AG04449 (cell line): ENCODE measurements around the gene RPL15.

Source experiments
- CTCF ChIA-PET: fragments of 350-600 bp; formaldehyde crosslinking; extraction: SDS; loops from one replicate; lab custom pipeline; 2021; ENCODE audit warnings: antibody characterized with exemption; lab: Yijun Ruan, JAX
- POLR2A ChIA-PET: fragments of 400-600, 350-600 bp; formaldehyde crosslinking; extraction: SDS; loops from one replicate; lab custom pipeline; 2020; ENCODE audit warnings: antibody characterized with exemption, inconsistent platforms; lab: Yijun Ruan, JAX
- DNase-seq: peaks from one replicate; pipeline ENCODE4 v3.0.0-alpha.2; 2010; ENCODE audit warnings: low read depth, low spot score
- H3K4me3 ChIP-seq: 2 replicates; pipeline ENCODE4 v1.5.1; 2011; ENCODE audit warnings: low read depth, mild to moderate bottlenecking, control low read depth, low read length
- TF ChIP-seq, protein P1 (sequence below): IDR thresholded peaks from one replicate; pipeline ENCODE4 v1.5.1; 2011; ENCODE audit warnings: mild to moderate bottlenecking, moderate library complexity, low read length, control low read depth, inconsistent platforms; ENCODE audit not compliant: insufficient read depth; ENCODE audit errors: missing control alignments

The RPL15 gene

DNA sequence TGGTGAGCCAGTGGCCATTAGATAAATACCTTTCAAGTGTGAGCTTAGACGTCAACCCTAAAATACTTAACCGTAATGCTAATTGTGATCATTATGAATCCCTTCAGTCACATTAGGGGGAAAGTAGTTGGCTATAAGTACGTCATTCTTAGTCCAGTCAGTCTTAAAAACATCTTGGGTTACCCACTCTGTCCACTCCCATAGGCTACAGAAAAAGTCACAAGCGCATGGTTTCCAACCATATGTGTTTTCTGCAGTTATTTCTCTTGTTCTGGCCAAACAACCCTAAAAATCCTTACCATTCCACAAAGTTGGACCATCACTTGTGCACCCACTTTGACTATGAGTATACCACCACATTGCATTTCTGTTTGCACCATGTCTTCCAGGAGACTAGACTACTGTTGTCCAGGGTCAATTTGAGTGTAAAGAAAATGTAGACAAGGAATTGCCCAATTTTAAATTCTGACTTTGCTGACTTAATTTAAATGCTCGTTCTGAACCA lies 3.3 kb downstream of the RPL15 start:
- H3K4me3 ChIP-seq: no peak overlapping the region
- TF ChIP-seq, protein P1, sequence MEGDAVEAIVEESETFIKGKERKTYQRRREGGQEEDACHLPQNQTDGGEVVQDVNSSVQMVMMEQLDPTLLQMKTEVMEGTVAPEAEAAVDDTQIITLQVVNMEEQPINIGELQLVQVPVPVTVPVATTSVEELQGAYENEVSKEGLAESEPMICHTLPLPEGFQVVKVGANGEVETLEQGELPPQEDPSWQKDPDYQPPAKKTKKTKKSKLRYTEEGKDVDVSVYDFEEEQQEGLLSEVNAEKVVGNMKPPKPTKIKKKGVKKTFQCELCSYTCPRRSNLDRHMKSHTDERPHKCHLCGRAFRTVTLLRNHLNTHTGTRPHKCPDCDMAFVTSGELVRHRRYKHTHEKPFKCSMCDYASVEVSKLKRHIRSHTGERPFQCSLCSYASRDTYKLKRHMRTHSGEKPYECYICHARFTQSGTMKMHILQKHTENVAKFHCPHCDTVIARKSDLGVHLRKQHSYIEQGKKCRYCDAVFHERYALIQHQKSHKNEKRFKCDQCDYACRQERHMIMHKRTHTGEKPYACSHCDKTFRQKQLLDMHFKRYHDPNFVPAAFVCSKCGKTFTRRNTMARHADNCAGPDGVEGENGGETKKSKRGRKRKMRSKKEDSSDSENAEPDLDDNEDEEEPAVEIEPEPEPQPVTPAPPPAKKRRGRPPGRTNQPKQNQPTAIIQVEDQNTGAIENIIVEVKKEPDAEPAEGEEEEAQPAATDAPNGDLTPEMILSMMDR: no peak
- no peak for DNase-seq
- CTCF ChIA-PET: no interaction called here
- POLR2A ChIA-PET: no interaction called here

- DNase-seq: no peak
- no peak overlapping the region for H3K4me3 ChIP-seq
- ChIA-PET CTCF (no interaction called here), POLR2A (interaction anchor here (0.7 kb wide), 1 partner anchor 293 kb away, joined by 3 read pairs; no protein-coding TSS in a partner anchor)
- TF ChIP-seq, protein P1: no peak
Observed at GRCh38 chr3:23921052-23921511, 4.2 kb downstream of the RPL15 start.

DNA sequence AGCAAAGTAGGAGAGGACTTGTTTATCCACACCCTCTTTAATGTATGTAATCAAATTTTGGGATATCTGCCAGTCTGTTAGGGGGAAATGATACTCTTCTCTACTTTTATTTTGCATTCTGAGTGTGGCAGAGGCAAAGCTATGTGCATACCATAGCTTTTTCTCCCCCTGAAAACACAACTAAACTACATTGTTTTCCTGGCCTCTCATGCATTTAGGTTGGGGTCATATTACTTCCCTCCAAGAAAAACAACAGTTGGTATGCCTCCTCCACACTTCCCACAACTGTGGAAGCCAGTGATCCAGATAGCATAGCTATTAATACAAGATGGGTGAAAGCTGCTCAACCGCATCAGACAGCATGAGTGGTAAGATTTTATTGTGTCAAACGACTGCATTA lies 6.9 kb downstream of the RPL15 start:
- CTCF ChIA-PET: interaction anchor here (1.1 to 1.4 kb wide), 2 partner anchors 16 to 34 kb away, joined by 3 to 4 read pairs; no protein-coding TSS in a partner anchor
- TF ChIP-seq, protein P1: no peak
- peak; percentile 73 for DNase-seq
- POLR2A ChIA-PET: interaction anchor here (0.6 kb wide), 1 partner anchor 213 kb away, joined by 4 read pairs; no protein-coding TSS in a partner anchor
- H3K4me3 ChIP-seq: no peak overlapping the region

DNA sequence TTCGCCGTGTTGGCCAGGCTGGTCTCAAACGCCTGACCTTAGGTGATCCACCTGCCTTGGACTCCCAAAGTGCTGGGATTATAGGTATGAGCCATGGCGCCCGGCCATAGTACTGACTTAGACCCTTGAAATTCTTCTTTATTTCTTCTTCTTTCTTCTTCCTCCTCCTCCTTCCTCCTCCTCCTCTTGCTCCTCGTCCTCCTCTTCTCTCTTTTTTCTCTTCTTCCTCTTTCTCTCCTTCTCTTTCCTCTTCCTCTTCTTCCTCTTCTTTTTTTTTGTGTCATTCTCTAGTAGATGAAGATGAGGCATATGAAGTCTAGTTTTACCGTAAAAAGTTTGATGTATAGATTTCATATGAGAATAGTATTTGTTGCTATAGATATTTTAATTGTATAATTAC lies 9.3 kb downstream of the RPL15 start:
- no peak for DNase-seq
- CTCF ChIA-PET: interaction anchor here (1.1 kb wide), 1 partner anchor 71 kb away, joined by 5 read pairs; no protein-coding TSS in a partner anchor
- TF ChIP-seq, protein P1: no peak
- POLR2A ChIA-PET: interaction anchor here (3.8 kb wide), 1 partner anchor 9 kb away, joined by 30 read pairs; the partner anchor contains the start of genes NKIRAS1 and RPL15
- H3K4me3 ChIP-seq: no peak overlapping the region

- ChIA-PET CTCF (interaction anchor here (1.1 kb wide), 1 partner anchor 70 kb away, joined by 5 read pairs; no protein-coding TSS in a partner anchor), POLR2A (interaction anchor here (3.8 kb wide), 1 partner anchor 10 kb away, joined by 30 read pairs; the partner anchor contains the start of genes NKIRAS1 and RPL15)
- DNase-seq: no peak
- TF ChIP-seq, protein P1: no peak
- H3K4me3 ChIP-seq: no peak overlapping the region
Observed at GRCh38 chr3:23926736-23927135, 9.8 kb downstream of the RPL15 start.

DNA sequence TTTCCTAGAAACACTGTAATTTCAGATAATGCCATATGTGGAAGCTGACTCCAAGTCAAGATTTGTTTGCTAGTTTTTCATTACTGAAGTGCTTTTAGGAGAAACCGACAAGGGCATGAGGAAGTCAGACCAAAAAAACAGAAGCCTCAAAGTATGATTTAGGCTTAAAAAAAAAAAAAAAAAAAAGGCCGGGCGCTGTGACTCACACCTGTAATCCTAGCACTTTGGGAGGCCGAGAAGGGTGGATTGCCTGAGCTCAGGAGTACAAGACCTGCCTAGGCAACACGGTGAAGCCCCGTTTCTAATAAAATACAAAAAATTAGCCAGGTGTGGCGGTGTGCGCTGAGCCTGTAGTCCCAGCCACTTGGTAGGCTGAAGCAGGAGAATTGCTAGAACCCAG lies 11.6 kb downstream of the RPL15 start:
- DNase-seq: no peak
- ChIA-PET POLR2A (interaction anchor here (3.8 kb wide), 1 partner anchor 12 kb away, joined by 30 read pairs; the partner anchor contains the start of genes NKIRAS1 and RPL15), CTCF (no interaction called here)
- TF ChIP-seq, protein P1: no peak
- H3K4me3 ChIP-seq: no peak overlapping the region
